ENCODE data around the gene HDHD2.
A peak's percentile ranks its signal among the peaks of the same experiment; 100 is the strongest.

HDHD2 gene

DNA sequence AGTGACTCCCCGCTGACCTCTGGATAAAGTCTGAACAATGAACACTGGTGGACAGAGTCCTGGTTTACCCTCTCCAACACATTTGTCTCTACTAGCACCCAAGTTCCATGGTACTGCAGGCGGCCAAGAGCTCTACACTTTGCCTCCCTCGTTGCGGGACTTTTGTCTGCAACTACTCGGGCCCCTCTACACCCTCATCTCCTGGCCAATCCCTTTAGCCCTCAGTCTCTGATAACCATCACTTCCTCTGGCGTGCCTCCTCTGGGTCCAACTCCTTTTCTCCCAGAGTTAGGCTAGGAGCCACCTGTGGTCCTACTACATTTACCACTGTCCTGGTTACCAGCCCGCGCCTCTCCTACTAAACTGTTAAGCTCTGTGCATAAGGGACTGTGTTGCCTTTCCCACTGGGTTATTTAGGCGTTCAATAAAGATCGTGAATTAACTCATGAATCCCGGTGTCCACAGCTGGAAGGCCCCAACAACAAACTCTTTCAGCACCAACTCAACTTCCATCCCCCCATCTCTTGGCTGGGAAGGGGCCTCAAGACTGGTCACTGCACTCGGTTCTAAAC is 757 bp downstream of the HDHD2 start:
- DNase-seq (ENCODE audit: low read depth in 3 of 3, low spot score in 1 of 3) = no peak

DNA sequence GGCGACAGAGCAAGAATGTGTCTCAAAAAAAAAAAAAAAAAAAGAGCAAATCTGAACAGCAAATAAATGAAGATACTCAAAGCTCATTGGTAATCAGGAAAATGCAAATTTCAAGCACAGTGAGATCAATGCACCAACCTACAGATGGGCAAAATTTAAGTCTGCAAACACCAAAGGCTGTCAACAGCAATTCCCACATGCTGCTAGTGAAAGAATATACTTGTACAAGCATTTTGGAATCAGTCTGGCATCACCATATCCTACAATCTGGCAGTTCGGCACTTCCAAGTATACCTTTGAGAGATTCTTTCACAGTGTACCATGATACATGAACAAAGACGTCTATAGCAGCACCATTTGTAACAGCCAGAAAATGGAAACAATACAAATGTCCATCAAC is 4.1 kb downstream of the HDHD2 start:
- DNase-seq (ENCODE audit: low read depth in 3 of 3, low spot score in 1 of 3) = no peak

DNA sequence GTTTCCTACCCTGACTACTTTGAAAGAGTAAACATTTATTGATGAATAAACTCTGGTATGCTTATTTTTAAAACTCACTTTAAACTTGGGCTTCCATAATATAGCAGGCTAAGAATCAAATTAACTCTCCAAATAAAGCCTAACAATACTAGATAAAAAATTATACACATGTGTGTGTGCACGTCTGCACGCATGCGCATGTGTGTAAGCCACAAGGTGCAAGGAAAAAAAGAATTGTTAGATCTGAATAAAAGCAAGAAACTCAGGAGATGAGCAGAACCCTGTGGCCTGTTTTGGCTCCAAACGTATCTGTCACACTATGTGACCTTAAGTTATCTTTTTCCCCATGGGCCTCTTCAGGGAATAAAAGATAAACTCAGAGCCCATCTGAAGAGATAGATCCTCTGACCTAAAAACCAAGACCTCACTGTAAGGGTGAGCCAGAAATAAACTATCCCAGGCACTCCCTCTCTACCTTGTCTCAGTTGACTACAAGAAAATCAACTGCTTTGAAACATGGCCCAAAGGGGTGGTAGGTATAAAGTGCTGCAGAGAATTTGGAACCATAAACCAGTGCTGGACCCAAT is 6.3 kb downstream of the HDHD2 start:
- no peak for DNase-seq (ENCODE audit: low read depth in 3 of 3, low spot score in 1 of 3)

- no peak for DNase-seq (ENCODE audit: low read depth in 3 of 3, low spot score in 1 of 3)
Measured at GRCh38 chr18:47143153-47143552, 7.1 kb downstream of the HDHD2 start.

DNA sequence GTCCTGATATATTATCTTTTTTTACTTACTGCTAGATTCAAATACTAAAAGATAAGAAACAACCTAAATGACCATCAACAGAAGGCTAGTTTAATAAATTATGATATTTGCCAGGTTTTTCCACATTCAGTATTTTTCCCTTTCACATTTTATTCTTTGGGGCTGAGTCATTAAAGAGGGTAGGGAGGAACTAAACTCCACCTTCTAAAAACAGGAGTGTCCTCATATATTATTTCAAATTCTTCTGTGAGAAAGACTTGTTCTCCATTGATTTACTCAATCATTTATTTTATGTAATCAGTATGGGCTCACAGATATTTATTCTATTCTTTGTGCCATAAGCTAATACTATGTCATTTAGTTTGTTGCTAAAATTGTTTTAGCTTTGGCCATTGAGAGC is 9.0 kb downstream of the HDHD2 start:
- DNase-seq (ENCODE audit: low read depth in 3 of 3, low spot score in 1 of 3) = no peak

DNA sequence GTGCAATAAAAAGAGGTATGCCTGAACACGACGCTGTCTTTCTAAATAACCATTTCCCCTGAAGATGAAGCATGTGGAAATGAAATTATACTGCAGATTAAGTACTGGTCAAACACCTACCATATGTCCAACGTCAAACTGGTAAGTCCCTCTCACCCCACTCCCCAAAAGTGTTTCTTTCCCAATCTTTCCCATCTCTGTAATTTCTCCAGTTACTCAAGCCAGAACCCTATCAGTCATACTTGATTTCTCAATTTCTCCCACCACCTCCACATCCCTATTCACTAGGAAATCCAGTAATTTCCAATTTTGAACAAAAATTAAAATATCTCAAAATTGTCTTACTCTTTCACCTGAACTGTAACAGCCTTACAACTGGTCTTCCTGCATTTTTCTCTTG is 29.2 kb downstream of the HDHD2 start:
- no peak for DNase-seq (ENCODE audit: low read depth in 3 of 3, low spot score in 1 of 3)

- no peak for DNase-seq (ENCODE audit: low read depth in 3 of 3, low spot score in 1 of 3)
Measured at GRCh38 chr18:47120428-47120827, 29.9 kb downstream of the HDHD2 start.

- no peak for DNase-seq (ENCODE audit: low read depth in 3 of 3, low spot score in 1 of 3)
Measured at GRCh38 chr18:47118981-47119380, 31.3 kb downstream of the HDHD2 start.

GRCh38 chr18:47115205-47115604 is 35.1 kb downstream of the HDHD2 start:
- no peak for DNase-seq (ENCODE audit: low read depth in 3 of 3, low spot score in 1 of 3)

DNA sequence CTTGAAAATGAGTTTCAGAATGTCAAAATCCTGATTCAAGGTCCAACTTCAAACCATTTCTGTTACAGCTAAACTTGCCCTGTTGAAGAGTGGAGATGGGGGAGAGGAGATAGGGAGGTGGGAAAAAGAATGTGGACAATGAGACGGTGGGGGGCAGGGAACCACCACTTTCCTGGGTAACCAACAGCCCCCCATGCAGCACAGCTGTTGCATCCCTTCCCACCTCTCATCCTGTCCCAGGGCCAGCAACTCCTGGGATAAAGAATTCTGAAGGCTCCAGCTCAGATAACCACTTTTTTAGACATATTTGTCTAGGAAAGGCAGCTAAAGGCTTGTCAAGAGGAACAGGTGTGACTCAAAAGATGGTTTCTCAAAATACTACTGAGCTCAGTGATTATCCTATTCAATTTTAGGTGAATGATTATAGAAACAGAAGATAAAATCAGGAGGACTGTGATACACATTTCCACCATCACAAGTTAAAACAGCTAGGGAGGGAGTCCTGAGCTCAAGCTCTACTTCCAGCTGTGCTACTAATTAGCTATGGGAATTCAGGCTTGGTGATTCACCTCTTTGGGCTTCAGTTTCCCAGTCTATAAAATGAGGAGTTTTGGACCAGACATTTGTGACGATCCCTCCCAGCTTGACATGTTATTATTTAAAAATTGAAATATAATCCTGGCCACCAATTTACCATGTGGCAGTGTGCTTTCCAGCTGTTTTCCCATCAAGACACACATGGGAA is 36.3 kb downstream of the HDHD2 start:
- no peak for DNase-seq (ENCODE audit: low read depth in 3 of 3, low spot score in 1 of 3)

- no peak for DNase-seq (ENCODE audit: low read depth in 3 of 3, low spot score in 1 of 3)
Measured at GRCh38 chr18:47110492-47111274, 39.6 kb downstream of the HDHD2 start.

DNA sequence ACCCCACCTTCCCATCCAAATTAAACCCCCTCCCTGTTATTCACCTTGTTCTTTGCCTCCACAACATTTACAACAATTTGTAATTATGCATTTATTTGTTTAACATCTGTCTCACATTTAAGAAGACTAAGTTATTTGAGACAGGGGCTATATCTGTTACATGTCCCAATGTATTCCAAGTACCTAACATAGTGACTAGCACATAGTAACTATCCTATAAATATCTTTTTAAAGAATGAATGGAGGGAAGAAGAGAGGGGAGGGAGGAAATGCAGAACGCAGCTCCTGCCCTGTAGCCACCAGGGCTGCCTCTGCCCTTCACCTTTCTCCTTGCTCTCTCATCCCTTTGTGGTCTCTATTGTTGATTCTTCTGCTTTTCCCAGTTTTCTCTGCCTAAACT is 40.6 kb downstream of the HDHD2 start:
- DNase-seq (ENCODE audit: low read depth in 3 of 3, low spot score in 1 of 3) = no peak

GRCh38 chr18:47108998-47109405 is 41.3 kb downstream of the HDHD2 start:
- no peak for DNase-seq (ENCODE audit: low read depth in 3 of 3, low spot score in 1 of 3)

DNA sequence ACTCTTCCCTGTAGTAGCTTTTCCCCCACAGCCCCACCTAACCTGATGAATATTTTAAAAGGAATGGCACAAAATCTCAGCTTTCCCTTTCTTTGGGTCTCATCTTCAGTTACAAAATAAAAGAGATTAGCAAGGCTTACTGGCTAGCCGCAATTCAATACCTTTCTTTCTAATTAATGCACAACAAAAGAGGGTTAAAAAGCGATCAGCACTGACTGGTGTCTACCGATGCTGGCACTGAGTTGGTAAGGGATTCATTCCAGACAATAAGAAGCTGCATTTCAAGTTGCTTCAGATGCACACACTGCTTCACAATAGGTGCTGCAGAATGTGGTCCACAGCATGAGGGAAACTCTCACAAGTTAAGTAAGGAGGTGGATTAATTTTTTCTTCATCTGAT is 41.9 kb downstream of the HDHD2 start:
- no peak for DNase-seq (ENCODE audit: low read depth in 3 of 3, low spot score in 1 of 3)

- DNase-seq (ENCODE audit: low read depth in 3 of 3, low spot score in 1 of 3) = peak; percentile 3 to 32 (median 24)
Measured at GRCh38 chr18:47100212-47100831, 50.0 kb downstream of the HDHD2 start.

DNA sequence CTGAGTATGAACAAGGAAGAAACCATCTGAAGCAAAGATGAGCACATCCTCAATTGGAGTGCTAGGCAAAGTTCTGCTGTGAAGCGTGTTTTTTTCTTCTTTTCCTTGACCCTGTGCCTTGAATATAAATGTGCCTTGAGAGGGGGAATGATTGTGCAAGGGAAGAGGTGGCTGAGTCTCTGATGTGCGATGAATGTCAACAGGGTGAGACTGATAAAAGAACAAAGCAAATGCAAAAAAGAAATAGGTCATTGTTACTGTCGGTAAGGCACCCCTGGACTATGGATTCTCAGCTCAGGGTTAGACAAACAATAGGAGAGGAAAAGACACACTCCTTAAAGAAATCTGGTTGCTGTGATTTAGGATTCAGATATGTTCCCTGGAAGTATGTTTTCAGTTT is 54.5 kb downstream of the HDHD2 start:
- DNase-seq (ENCODE audit: low read depth in 3 of 3, low spot score in 1 of 3) = no peak

DNA sequence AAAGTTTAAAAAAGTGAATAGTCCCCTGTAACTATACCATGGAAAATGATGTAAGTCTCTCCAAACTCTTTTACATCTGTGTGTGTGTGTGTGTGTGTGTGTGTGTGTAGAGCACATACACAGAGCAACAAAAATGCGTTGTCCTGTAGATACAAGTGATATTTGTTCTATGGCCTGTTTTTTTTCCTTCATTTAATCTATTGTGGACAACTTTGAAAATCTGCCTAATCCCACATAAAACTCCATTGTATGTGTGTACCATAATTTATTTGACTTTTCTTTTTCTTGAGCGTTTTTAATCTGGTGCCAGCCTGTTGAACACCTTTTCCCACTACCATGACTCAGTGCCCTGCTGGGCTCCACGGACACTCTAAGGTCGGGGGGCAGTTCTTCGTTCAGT is 62.6 kb downstream of the HDHD2 start:
- DNase-seq (ENCODE audit: low read depth in 3 of 3, low spot score in 1 of 3) = no peak

- no peak for DNase-seq (ENCODE audit: low read depth in 3 of 3, low spot score in 1 of 3)
Measured at GRCh38 chr18:47081578-47081977, 68.7 kb downstream of the HDHD2 start.

- DNase-seq (ENCODE audit: low read depth in 3 of 3, low spot score in 1 of 3) = no peak
Measured at GRCh38 chr18:47080872-47081271, 69.4 kb downstream of the HDHD2 start.

- no peak for DNase-seq (ENCODE audit: low read depth in 3 of 3, low spot score in 1 of 3)
Measured at GRCh38 chr18:47077111-47077510, 73.2 kb downstream of the HDHD2 start.

- DNase-seq (ENCODE audit: low read depth in 3 of 3, low spot score in 1 of 3) = no peak
Measured at GRCh38 chr18:47075098-47075883, 75.0 kb downstream of the HDHD2 start.

Measured in stimulated activated CD4-positive, alpha-beta T cell treated with anti-CD3 and anti-CD28 coated beads, TNF-alpha, amount 100 ng/mL, for 1 hour (primary cell).